AG04450 (cell line): ENCODE measurements around the gene SLC7A7. TPM values are rescaled to one million over a fixed set of nuclear protein-coding genes. Genes with fewer than 3 reads are reported as not detected.
"Not testable (repeated sequence)": the region's sequence is repeated elsewhere in the genome, so short reads cannot be mapped to it uniquely, and the experiment has no call there.

ENCODE experiments used
- CTCF ChIA-PET: fragments of 300-600, 350-600 bp; formaldehyde crosslinking; extraction: SDS; loops from one replicate; lab custom pipeline; 2022; ENCODE audit warnings: antibody characterized with exemption, inconsistent platforms; lab: Charles Lee
- POLR2A ChIA-PET: fragments of 350-600 bp; formaldehyde crosslinking; extraction: SDS; loops from one replicate; lab custom pipeline; 2021; ENCODE audit warnings: antibody characterized with exemption, inconsistent platforms; lab: Yijun Ruan, JAX
- DNase-seq: peaks from one replicate; pipeline ENCODE4 v3.0.0-alpha.2; 2011; ENCODE audit warnings: low read depth, low spot score
- H3K27ac ChIP-seq: one replicate; pipeline ENCODE4 v1.5.1; 2012; ENCODE audit warnings: low read depth, low read length, control low read depth
- H3K27me3 ChIP-seq: one replicate; pipeline ENCODE4 v1.6.0; 2012; ENCODE audit warnings: low read length; ENCODE audit not compliant: control insufficient read depth, insufficient read depth
- H3K4me3 ChIP-seq: 2 replicates; pipeline ENCODE4 v1.5.1; 2011; ENCODE audit warnings: mild to moderate bottlenecking, low read depth, low read length, control low read depth
- H3K9me3 ChIP-seq: 2 replicates; pipeline ENCODE4 v1.5.1; 2012; ENCODE audit warnings: low read length; ENCODE audit not compliant: control insufficient read depth, insufficient read depth
- polyA plus RNA-seq: library from polyadenylated mRNA; depleted of rRNA; stranded (reverse); fragments of >200 nt; gene quantifications from 2 replicates; pipeline ENCODE4 v1.2.3, GENCODE V29; 2011
- TF ChIP-seq, protein P1 (sequence below): IDR thresholded peaks from 2 replicates; pipeline ENCODE4 v1.5.1; 2011; ENCODE audit warnings: low read depth, low read length, control low read depth, inconsistent platforms

The SLC7A7 gene
- polyA plus RNA-seq, 1 experiment, result 7.7 TPM

DNA sequence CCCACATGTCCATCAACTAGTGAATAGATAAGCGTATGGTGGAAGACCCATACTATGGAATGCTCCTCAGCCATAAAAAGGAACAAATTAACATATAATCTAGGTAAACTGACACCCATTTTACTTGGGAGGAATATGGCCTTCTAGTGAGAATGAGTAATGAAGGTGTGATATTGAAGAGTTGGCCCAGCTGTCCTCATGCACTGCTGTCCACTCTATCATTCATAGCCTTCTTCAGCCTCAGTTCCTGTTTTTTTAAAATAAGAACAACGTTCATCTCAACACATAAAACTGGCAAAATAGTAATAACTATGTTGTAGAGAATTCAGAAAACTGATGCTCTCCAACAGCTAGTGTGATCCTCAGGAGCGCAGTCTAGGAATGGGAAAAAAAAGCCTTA lies 75.2 kb downstream of the SLC7A7 start:
- Histone ChIP-seq H3K27ac (no peak overlapping the region), H3K9me3 (peaks cover 3% of the 10 kb centered on the region), H3K27me3 (peaks cover 6% of the 10 kb centered on the region), H3K4me3 (no peak overlapping the region)
- ChIA-PET CTCF (interaction anchor here (0.8 to 1.3 kb wide), 2 partner anchors 21 to 170 kb away, joined by 3 read pairs; no protein-coding TSS in a partner anchor), POLR2A (no interaction called here)
- DNase-seq, result no peak
- TF ChIP-seq, protein P1, sequence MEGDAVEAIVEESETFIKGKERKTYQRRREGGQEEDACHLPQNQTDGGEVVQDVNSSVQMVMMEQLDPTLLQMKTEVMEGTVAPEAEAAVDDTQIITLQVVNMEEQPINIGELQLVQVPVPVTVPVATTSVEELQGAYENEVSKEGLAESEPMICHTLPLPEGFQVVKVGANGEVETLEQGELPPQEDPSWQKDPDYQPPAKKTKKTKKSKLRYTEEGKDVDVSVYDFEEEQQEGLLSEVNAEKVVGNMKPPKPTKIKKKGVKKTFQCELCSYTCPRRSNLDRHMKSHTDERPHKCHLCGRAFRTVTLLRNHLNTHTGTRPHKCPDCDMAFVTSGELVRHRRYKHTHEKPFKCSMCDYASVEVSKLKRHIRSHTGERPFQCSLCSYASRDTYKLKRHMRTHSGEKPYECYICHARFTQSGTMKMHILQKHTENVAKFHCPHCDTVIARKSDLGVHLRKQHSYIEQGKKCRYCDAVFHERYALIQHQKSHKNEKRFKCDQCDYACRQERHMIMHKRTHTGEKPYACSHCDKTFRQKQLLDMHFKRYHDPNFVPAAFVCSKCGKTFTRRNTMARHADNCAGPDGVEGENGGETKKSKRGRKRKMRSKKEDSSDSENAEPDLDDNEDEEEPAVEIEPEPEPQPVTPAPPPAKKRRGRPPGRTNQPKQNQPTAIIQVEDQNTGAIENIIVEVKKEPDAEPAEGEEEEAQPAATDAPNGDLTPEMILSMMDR, result no peak

DNA sequence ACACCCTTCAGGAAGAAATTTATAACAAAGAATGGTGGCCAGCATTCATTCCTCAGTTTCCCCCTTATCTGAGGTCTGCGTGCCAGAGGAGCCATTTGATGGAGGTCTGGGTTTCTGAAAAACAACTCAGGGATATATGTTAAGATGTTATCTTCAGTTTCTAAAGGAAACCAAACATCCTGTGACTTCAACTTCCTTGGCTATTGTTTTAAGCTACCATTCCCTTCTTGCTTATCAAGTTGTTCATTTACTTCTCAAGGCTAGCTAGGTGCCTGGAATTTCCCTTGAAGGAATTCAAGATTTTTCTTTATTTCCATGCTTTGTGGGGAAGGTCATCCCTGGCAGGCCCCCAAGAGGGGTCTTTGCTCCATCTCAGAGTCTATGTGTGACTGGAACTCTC lies 75.8 kb downstream of the SLC7A7 start:
- Histone ChIP-seq H3K27ac (no peak overlapping the region), H3K4me3 (no peak overlapping the region), H3K9me3 (peaks cover 3% of the 10 kb centered on the region), H3K27me3 (peaks cover 6% of the 10 kb centered on the region)
- TF ChIP-seq, protein P1, result no peak
- no peak for DNase-seq
- ChIA-PET POLR2A (interaction anchor here (0.6 kb wide), 1 partner anchor 26 kb away, joined by 3 read pairs; no protein-coding TSS in a partner anchor), CTCF (interaction anchor here (0.8 to 1.3 kb wide), 2 partner anchors 21 to 169 kb away, joined by 3 read pairs; no protein-coding TSS in a partner anchor)

DNA sequence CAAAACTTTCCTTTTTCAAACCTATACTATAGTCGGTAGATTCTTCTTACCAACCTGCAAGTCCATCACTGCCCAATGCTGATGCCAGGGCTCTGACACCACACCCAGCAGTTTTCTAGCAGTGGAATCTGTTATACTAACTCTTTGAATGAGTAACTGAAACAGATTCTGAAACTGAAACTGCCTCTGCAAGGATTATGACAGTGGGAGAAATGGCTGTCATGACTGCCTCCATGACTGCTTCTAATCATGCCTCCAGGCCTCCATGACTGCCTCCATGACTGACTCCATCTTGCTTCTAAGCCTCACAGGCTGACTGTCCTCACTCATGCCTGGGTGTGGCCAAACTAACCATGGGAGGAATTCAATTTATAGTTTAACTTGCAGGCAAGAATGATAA lies 78.2 kb downstream of the SLC7A7 start:
- Histone ChIP-seq H3K27me3 (peaks cover 5% of the 10 kb centered on the region), H3K9me3 (peaks cover 3% of the 10 kb centered on the region), H3K4me3 (no peak overlapping the region), H3K27ac (no peak overlapping the region)
- ChIA-PET POLR2A (no interaction called here), CTCF (no interaction called here)
- TF ChIP-seq, protein P1, result no peak
- DNase-seq, result no peak

DNA sequence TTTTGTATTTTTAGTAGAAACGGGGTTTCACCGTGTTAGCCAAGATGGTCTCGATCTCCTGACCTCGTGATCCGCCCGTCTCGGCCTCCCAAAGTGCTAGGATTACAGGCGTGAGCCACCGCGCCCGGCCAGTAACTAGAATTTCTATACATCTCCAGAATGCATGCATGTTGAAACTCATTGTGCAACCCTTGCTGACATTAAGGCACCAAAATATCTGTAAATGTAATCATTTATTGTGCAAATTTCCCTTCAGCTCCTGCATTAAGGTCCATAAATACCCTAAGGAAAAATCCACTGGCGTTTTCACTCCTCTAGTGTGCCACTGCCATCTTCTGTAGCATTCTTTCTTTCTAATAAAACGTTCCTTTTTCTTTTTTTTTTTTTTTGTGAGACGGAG lies 78.9 kb downstream of the SLC7A7 start:
- H3K27ac ChIP-seq, CTCF ChIA-PET, H3K4me3 ChIP-seq, DNase-seq, POLR2A ChIA-PET, H3K27me3 ChIP-seq, H3K9me3 ChIP-seq: not testable (repeated sequence)

DNA sequence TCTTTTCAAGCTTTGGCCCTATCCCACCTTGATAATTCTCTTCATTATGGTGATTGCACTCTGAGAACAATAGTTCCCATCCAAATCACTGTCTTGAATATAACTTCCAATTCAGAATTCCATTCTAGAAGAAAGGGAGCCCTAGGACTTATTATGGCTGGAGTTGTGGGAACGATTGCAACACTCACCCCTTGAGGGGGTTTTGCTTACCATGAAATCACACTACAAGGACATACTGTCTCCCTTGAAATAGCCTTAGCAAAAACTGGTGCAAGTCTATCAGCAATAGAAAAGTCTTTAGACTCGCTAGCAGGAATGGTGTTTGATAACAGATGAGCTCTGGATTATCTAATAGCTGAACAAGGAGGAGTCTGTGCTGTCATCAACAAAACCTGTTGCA lies 80.1 kb downstream of the SLC7A7 start:
- H3K9me3 ChIP-seq, result peaks cover 3% of the 10 kb centered on the region
- DNase-seq, result no peak
- H3K27ac ChIP-seq, result no peak overlapping the region
- ChIA-PET CTCF (interaction anchor here (0.8 kb wide), 1 partner anchor 82 kb away, joined by 3 read pairs; no protein-coding TSS in a partner anchor), POLR2A (no interaction called here)
- no peak overlapping the region for H3K4me3 ChIP-seq
- TF ChIP-seq, protein P1, result no peak
- peaks cover 7% of the 10 kb centered on the region for H3K27me3 ChIP-seq
